IMR-90 (cell line): Measurements from ENCODE around the gene PLCG2.

Source experiments
- BHLHE40 ChIP-seq: fragments of 150-350 bp; IDR thresholded peaks from 2 replicates; pipeline ENCODE4 v1.6.1; 2016; ENCODE audit warnings: mild to moderate bottlenecking, low read depth, low read length
- CEBPB ChIP-seq: IDR thresholded peaks from 2 replicates; pipeline ENCODE4 v1.6.1; 2012; ENCODE audit warnings: low read depth, low read length, improper control_type of control experiment
- CTCF ChIP-seq: conservative IDR thresholded peaks from 2 replicates; pipeline ENCODE4 v1.5.1; 2012; ENCODE audit warnings: mild to moderate bottlenecking, low read depth, low read length, improper control_type of control experiment
- MAZ ChIP-seq: IDR thresholded peaks from 2 replicates; pipeline ENCODE4 v1.6.1; 2012; ENCODE audit warnings: low read depth, mild to moderate bottlenecking, low read length, improper control_type of control experiment, moderate library complexity, borderline replicate concordance
- MXI1 ChIP-seq: IDR thresholded peaks from 2 replicates; pipeline ENCODE4 v1.6.1; 2012; ENCODE audit warnings: low read depth, mild to moderate bottlenecking, low read length, moderate library complexity, borderline replicate concordance
- NFE2L2 ChIP-seq: fragments of 150-350 bp; IDR thresholded peaks from 2 replicates; pipeline ENCODE4 v1.6.1; 2016; ENCODE audit warnings: low read depth, mild to moderate bottlenecking, low read length
- POLR2A ChIP-seq: IDR thresholded peaks from 2 replicates; pipeline ENCODE4 v1.6.1; 2012; ENCODE audit warnings: mild to moderate bottlenecking, low read depth, low read length
- RAD21 ChIP-seq: IDR thresholded peaks from 2 replicates; pipeline ENCODE4 v1.6.1; 2012; ENCODE audit warnings: low read length, improper control_type of control experiment
- RCOR1 ChIP-seq: IDR thresholded peaks from 2 replicates; pipeline ENCODE4 v1.6.1; 2012; ENCODE audit warnings: mild to moderate bottlenecking, low read length, improper control_type of control experiment; ENCODE audit not compliant: insufficient replicate concordance

GRCh38 chr16:81860287-81861266 lies 81.5 kb downstream of the PLCG2 start:
- TF ChIP-seq CTCF (no peak), BHLHE40 (no peak), CEBPB (no peak), NFE2L2 (no peak), POLR2A (no peak), RAD21 (no peak), MAZ (no peak), RCOR1 (no peak), MXI1 (no peak)
